Left forelimb (tissue), 1 donor: ENCODE measurements around the gene IL2RG.

Experiments
- DNase-seq: peaks from one replicate; pipeline ENCODE4 v3.0.0-alpha.2; 2018; ENCODE audit warnings: low spot score

The IL2RG gene

DNA sequence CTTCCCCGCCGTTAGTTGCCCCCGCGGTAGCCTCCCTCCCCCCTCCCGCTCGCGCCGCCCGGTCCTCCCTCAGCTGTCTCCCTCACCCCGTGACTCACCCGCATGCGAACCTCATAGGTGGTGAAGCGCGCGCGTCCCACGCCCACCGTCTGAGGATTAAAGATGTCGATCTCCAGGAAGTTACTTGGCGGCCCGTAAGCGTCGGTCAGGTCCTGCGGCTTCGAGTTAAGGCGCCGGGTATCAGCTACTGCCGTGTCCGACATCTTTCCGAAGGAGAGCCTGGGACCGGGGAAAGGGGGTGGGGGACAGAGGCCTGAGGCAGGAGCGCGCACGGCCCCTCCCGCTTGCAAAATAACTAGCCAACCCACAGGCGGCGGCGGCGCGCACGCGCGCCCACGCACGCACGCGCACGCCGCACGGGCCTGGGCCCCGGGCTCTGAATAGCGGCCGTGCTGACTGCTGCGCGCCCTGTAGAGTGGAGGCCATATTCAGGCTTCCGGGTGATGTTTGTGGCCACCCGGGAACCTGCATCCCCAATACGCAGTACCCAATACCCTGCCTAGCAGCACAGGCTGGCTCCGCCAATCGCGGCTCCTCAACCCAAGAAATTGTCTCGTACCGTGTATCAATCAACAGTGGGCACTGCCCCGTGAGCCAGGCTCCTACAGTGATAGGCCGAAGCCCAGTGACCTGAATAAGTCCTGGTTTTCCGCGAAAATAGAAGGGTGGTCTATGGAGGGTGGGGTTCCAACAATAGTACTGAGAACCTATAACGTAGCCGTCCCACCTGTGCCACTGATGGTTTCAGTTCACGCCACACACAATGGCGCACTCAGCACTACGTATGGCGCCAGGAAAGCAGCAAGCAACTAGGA lies 43.1 kb downstream of the IL2RG start, which contains the start of gene SNX12:
Gene SNX12, minus strand, starts transcription at position 291 of the 875 bp plus-strand sequence. Its CDS starts 28 bp downstream, at position 263.
- peak; percentile 88 for DNase-seq

DNA sequence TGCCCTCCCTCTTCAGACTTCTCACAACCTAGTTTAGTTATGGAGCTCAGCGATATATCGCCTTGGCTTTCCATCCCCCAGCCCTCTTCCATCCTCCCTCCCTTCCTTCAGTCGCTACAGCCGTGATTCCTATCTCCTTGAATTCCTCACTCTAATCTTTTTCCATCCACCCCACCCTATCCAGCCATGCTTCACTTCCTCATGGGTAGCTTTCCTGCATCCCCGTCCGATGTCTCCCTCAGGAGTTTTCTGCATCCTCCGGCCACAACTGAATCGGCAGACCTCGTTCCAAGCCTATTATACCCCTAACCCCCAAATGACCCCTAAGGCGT lies 43.7 kb downstream of the IL2RG start:
- DNase-seq, result no peak

DNA sequence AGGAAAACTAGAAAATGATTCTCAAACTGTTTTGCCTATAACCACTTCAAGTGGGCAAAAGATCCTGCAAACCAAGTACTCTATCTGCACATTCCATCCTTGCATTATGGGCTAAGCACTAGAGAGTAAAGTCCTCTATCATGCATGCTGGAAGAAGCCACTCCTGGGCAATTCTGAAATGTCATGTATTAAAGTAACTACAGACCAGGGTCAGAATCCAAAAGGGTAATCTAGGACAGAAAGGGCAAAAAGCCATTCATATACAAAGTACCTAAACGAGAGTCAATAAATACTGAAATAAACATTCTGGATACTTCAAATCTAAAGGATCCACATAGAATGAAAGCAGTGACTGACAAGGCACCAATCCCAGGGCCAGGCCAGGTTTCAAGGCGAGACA lies 44.3 kb downstream of the IL2RG start:
- no peak for DNase-seq

DNA sequence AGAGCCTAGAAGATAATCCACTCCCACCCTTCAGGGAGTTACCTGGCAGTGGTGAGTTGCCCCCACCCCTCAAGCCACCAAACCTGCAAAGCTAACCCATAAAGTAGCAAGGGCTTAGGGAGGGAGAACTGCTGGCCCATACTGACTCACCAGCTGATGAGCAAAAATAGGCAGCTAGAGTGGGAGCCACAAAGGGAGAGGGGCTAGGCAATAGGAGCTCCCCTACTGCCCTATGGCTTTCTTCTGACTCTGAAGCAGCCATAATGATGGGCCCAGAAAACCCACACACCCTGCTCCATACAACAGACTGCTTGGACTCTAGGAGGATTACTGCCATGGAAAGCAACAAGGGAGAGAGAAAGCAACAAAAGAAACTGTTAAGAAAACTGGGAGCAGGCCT lies 51.2 kb downstream of the IL2RG start:
- no peak for DNase-seq

DNA sequence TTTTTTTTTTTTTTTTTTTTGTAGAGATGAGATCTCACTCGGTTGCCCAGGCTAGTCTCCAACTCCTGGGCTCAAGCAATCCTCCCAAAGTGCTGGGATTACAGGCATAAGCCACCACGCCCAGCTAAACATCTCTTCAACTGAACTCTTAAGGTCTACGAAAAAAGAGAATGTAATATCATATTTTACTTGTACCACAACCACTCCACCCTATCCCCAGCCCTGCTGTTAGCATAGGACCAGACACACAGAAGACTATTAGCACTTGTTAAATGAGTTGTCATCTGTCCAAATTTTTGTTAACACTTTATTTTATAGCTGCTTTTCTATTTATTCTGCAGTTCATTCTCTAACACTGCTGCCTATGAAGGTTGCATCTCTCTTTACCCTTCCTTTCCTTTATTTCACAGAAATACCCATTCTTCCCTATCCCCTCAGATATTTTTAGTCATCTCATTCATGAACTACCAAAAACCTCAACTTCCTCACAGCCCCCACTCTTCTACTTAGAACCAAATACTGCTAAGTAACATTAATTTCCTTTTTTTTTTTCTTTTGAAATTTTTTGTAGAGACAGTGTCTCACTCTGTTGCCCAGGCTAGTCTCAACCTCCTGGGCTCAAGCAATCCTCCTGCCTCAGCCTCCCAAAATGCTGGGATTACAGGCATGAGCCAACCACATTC lies 53.4 kb downstream of the IL2RG start:
- no peak for DNase-seq
